Endometrium (tissue), 2 donors: ENCODE data around the gene FBLN1.
"Not testable (repeated sequence)": the region's sequence is repeated elsewhere in the genome, so short reads cannot be mapped to it uniquely, and the experiment has no call there.

ENCODE experiments used
- FAIRE-seq: peaks from 2 replicates; lab custom pipeline; 2012; peaks lifted over from hg19 to GRCh38; lab: Jason Lieb, UNC
- donor health status: control.
- donor health status: control.

The FBLN1 gene

GRCh38 chr22:45548991-45549761 is 46.5 kb downstream of the FBLN1 start:
- no peak for FAIRE-seq

GRCh38 chr22:45549762-45550378 is 47.2 kb downstream of the FBLN1 start:
- FAIRE-seq, result no peak

- FAIRE-seq, result no peak
Observed at GRCh38 chr22:45550416-45550815, 47.7 kb downstream of the FBLN1 start.

GRCh38 chr22:45550891-45551290 is 48.2 kb downstream of the FBLN1 start:
- FAIRE-seq, result no peak

- no peak for FAIRE-seq
Observed at GRCh38 chr22:45551310-45552016, 48.8 kb downstream of the FBLN1 start.

GRCh38 chr22:45552017-45552411 is 49.3 kb downstream of the FBLN1 start:
- FAIRE-seq, result no peak

DNA sequence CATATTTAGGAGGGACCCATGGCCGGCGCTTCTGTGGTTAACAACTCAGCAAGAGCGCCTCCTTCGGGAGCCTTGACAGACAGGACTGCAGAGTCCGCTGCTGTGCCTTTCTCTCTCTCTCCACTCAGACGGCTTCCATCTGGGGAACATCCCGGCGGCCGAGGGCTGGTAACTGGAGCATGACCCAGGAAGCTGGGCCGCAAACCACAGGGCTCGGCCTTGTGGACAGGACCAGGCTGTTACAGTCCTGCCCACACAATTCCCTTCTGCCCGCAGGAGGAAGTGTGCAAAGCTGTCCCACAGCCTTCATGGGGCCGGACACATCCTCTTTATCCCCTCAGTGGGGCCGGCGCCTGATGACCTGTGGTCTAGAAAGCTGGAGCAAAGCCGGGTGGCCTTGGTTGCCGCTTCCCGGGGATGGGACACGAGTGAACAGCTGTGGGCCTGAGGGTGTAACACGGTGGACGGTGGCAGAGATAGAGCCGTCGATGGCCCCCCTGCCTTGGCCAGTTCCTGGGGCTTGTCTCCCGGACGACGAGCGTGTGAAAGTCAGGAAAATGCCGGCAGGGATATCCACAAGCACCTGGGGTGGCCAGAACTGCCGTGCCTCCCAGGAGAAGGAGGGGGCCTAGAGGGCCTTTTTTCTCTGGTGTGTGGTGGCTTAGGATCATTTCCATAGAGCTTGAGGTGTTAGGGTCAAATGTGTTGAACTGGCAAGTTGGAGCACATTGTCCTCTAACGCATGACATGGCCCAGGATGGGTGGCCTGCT is 50.1 kb downstream of the FBLN1 start:
- FAIRE-seq, result no peak

- FAIRE-seq, result peak; percentile 26
Observed at GRCh38 chr22:45553351-45554039, 50.8 kb downstream of the FBLN1 start.

GRCh38 chr22:45554040-45554406 is 51.3 kb downstream of the FBLN1 start:
- FAIRE-seq, result no peak

DNA sequence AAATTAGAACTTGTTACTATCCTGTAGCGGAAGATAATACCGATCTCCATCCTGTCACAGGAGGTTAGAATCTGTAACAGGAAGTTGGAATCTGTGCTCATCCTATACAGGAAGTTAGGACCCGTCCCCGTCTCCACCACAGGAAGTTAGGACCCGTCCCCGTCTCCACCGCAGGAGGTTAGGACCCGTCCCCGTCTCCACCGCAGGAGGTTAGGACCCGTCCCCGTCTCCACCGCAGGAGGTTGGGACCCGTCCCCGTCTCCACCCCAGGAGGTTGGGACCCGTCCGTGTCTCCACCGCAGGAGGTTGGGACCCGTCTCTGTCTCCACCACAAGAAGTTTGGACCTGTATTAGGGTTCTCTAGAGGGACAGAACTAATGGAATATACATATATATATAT is 52.2 kb downstream of the FBLN1 start:
- FAIRE-seq, result no peak

DNA sequence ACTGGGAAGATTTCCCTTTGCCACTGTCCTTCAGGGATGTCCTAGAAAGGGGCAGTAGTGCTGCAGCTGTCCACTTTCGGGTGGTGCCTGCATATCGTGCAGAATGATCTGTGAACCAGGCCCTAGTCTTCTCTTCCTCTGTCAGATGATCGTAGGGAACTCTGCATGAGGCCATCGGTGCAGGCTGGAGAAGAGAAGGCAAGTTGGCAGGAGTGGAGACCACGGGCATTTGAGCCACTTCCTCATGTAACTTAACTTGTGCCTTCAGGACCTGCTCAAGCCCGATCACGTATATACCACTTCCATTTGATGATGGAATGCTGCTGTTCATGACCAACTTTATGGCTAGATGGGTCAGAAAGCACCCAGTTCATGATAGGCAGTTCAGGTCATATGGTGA is 55.2 kb downstream of the FBLN1 start:
- FAIRE-seq, result not testable (repeated sequence)

DNA sequence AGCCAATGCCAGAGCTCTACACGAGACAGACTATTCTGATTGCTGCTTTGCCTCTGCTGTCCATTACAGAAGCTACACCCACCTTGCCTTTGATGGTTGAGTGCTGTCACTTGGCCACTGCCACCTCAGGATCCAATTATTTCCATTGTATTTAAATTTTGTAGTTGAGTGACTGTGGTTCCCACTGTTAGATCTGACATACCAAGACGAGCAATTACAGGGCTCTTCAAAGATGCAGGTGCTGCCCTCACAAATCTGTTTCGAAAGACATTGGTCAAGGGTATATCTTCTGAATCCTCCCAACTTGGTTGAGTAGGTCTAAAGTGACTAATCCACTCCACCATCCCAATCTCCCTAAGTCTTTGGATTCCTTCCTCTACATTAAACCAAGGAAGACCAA is 57.4 kb downstream of the FBLN1 start:
- FAIRE-seq, result not testable (repeated sequence)

GRCh38 chr22:45560761-45561160 is 58.1 kb downstream of the FBLN1 start:
- not testable (repeated sequence) for FAIRE-seq

DNA sequence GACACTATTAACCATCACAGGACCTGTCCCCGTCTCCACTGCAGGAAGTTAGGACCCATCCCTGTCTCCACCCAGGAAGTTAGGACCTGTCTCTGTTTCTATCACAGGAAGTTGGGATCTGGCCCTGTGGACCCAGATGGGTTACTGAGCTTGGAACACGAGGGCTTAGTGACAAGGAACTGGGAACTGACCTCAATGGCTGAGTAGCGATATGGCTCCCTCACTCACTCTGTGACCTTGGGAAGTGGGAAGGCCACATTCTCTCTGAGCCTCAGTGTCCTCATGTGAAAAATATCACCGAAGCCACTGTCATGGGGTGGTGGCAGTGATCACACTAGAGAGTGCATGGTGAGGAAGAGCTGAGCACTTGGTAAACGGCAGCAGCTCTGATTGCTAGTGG is 59.4 kb downstream of the FBLN1 start:
- no peak for FAIRE-seq

DNA sequence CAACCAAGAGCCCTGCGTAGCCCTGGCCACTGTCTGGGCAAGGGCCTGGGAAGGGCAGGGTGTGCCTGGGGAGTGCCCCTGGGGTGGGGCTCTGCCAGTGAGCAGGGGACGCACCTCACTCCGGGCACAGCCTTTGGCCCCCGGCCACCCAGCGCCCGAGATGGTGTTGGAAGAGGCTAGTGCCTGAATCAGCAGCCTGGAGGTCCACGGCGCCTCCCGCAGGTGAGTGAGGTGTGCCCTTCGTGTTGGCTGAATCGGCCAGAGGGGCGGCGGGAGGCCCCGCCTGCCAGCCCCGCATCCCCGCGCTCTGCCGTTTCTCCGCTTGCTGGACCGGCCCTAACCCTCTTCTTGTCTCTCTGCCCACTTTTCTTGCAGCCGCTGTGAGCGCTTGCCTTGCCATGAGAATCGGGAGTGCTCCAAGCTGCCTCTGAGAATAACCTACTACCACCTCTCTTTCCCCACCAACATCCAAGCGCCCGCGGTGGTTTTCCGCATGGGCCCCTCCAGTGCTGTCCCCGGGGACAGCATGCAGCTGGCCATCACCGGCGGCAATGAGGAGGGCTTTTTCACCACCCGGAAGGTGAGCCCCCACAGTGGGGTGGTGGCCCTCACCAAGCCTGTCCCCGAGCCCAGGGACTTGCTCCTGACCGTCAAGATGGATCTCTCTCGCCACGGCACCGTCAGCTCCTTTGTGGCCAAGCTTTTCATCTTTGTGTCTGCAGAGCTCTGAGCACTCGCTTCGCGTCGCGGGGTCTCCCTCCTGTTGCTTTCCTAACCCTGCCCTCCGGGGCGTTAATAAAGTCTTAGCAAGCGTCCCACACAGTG is 60.1 kb downstream of the FBLN1 start:
- FAIRE-seq, result no peak

- no peak for FAIRE-seq
Observed at GRCh38 chr22:45563362-45564040, 60.8 kb downstream of the FBLN1 start.

DNA sequence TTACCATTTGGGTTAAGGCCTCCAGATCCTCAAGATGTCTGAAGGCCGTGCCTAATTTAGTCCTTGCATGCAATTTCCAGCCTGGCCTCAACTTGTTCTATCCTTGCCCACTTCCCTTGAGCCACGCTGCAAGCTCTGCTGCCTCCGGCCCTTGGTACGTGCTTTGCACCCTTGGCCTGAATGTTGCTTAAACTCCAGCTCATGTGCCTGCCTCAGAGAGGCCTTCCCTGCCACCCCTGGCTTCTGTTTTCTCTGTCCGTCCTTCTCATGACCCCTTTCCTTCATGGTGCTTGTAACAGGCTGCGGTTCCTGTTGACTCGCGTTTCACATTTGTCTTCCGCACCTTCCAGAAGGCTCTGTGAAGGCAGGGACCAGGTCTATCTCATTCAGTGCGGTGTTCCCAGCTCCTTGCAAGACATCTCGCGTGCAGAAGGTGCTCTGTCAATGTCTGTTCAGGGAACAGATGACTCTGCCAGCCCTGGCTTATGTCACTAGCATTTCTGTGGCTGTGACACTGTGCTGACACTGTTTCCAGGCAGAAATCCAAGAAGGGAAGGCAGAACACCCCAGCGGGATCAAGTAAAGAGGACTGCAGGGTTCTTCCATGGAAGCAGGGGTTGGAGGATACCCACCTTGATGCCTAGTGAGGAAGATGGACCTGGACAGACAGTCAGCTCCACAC is 61.8 kb downstream of the FBLN1 start:
- FAIRE-seq, result no peak

DNA sequence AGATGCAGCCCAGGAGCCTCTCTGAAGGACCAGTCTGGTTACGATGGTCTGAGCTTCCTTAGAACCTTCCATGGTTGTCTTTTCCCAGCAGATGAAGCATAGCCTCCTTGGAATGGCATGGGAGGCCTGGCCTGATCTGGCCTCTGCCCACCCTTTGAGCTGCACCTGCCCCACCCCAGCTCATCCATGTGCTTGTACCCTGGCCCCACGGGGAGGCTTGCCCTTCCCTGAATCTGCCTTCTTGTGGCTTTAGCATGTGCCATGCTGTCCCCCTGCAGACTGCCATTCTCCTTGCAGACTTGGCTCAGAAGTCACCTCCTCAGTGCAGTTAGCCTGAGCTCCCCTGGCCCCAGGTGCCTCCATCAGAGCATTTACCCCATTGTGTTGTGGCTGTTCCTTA is 62.5 kb downstream of the FBLN1 start:
- no peak for FAIRE-seq

- no peak for FAIRE-seq
Observed at GRCh38 chr22:45565973-45566372, 63.3 kb downstream of the FBLN1 start.

DNA sequence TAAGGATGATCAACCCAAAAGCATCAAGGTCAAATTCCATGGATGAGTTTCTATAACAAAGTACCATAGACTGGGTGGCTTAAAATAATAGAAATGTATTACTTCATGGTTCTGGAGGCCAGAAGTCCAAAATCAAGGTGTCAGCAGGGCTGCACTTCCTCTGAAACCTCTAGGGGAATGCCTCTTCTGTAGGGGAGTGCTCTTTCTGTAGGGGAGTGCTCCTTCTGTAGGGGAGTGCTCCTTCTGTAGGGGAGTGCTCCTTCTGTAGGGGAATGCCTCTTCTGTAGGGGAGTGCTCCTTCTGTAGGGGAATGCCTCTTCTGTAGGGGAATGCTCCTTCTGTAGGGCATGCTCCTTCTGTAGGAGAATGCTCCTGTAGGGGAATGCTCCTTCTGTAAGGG is 65.5 kb downstream of the FBLN1 start:
- no peak for FAIRE-seq
